Epithelial cell of prostate (primary cell): ENCODE results near the gene TNNI2.

Experiments used
- DNase-seq: peaks from one replicate; pipeline ENCODE4 v3.0.0-alpha.2; 2011; ENCODE audit warnings: low read depth, low spot score
- H3K27ac ChIP-seq: fragments of 450-650 bp; 2 replicates; pipeline ENCODE4 v1.5.1; 2017; ENCODE audit warnings: mild to moderate bottlenecking

Gene TNNI2

GRCh38 chr11:1857064-1857463 is 18.3 kb downstream of the TNNI2 start:
- H3K27ac ChIP-seq = no peak overlapping the region
- DNase-seq = no peak

- DNase-seq = no peak
- H3K27ac ChIP-seq = no peak overlapping the region
Measured at GRCh38 chr11:1858154-1858553, 19.4 kb downstream of the TNNI2 start.

GRCh38 chr11:1858576-1858975 is 19.8 kb downstream of the TNNI2 start:
- DNase-seq = no peak
- no peak overlapping the region for H3K27ac ChIP-seq

- DNase-seq = no peak
- no peak overlapping the region for H3K27ac ChIP-seq
Measured at GRCh38 chr11:1859004-1859403, 20.2 kb downstream of the TNNI2 start.

- DNase-seq = no peak
- H3K27ac ChIP-seq = no peak overlapping the region
Measured at GRCh38 chr11:1860108-1860507, 21.3 kb downstream of the TNNI2 start.

GRCh38 chr11:1861435-1862411 is 22.9 kb downstream of the TNNI2 start:
- DNase-seq = no peak
- H3K27ac ChIP-seq = no peak overlapping the region

GRCh38 chr11:1862588-1863351 is 24.0 kb downstream of the TNNI2 start:
- no peak for DNase-seq
- H3K27ac ChIP-seq = no peak overlapping the region

GRCh38 chr11:1863352-1864216 is 24.8 kb downstream of the TNNI2 start:
- no peak overlapping the region for H3K27ac ChIP-seq
- DNase-seq = peak; percentile 5

- DNase-seq = no peak
- H3K27ac ChIP-seq = no peak overlapping the region
Measured at GRCh38 chr11:1864231-1864630, 25.4 kb downstream of the TNNI2 start.

- no peak overlapping the region for H3K27ac ChIP-seq
- no peak for DNase-seq
Measured at GRCh38 chr11:1864831-1865665, 26.3 kb downstream of the TNNI2 start.

GRCh38 chr11:1866226-1866625 is 27.4 kb downstream of the TNNI2 start:
- no peak overlapping the region for H3K27ac ChIP-seq
- no peak for DNase-seq

GRCh38 chr11:1866776-1867175 is 28.0 kb downstream of the TNNI2 start:
- no peak for DNase-seq
- H3K27ac ChIP-seq = no peak overlapping the region

- no peak for DNase-seq
- H3K27ac ChIP-seq = no peak overlapping the region
Measured at GRCh38 chr11:1867381-1867780, 28.6 kb downstream of the TNNI2 start.

- DNase-seq = no peak
- H3K27ac ChIP-seq = no peak overlapping the region
Measured at GRCh38 chr11:1868056-1868635, 29.4 kb downstream of the TNNI2 start.

- no peak for DNase-seq
- H3K27ac ChIP-seq = no peak overlapping the region
Measured at GRCh38 chr11:1868636-1869291, 30.0 kb downstream of the TNNI2 start.

- no peak for DNase-seq
- H3K27ac ChIP-seq = no peak overlapping the region
Measured at GRCh38 chr11:1869427-1870325, 30.9 kb downstream of the TNNI2 start.

GRCh38 chr11:1870326-1870696 is 31.5 kb downstream of the TNNI2 start:
- H3K27ac ChIP-seq = no peak overlapping the region
- no peak for DNase-seq
